Neutrophil (primary cell): ENCODE measurements around the gene FAF1.

Experiments used
- H3K27ac ChIP-seq: fragments of 200-600 bp; sonication (generic); 2 replicates; pipeline ENCODE4 v1.5.1; 2016; ENCODE audit warnings: mild to moderate bottlenecking, moderate library complexity
- H3K27me3 ChIP-seq: fragments of 200-600 bp; sonication (generic); 2 replicates; pipeline ENCODE4 v1.6.0; 2016; ENCODE audit warnings: mild to moderate bottlenecking
- H3K36me3 ChIP-seq: fragments of 200-600 bp; sonication (generic); 2 replicates; pipeline ENCODE4 v1.5.1; 2017
- H3K4me1 ChIP-seq, 2 experiments: fragments of 200-600 bp in 1 of 2; sonication (generic) in 1 of 2; 1 replicate in 1 of 2; 2 replicates in 1 of 2; pipeline versions ENCODE4 v1.5.1 to v1.6.1; 2013 to 2016; ENCODE audit warnings: low read depth in 1 of 2, low read length in 1 of 2, mild to moderate bottlenecking in 1 of 2, moderate library complexity in 1 of 2; ENCODE audit not compliant: control insufficient read depth in 1 of 2, insufficient read depth in 1 of 2
- H3K4me3 ChIP-seq, 2 experiments: fragments of 200-600 bp in 1 of 2; sonication (generic) in 1 of 2; 1 replicate in 1 of 2; 2 replicates in 1 of 2; pipeline ENCODE4 v1.5.1; 2013 to 2016; ENCODE audit warnings: low read depth in 1 of 2, low read length in 1 of 2, mild to moderate bottlenecking in 1 of 2, moderate library complexity in 1 of 2
- H3K9me3 ChIP-seq: fragments of 200-600 bp; sonication (generic); 2 replicates; pipeline ENCODE4 v1.5.1; 2016
- CTCF ChIP-seq: fragments of 200-600 bp; sonication (generic); IDR thresholded peaks from 2 replicates; pipeline ENCODE4 v1.5.1; 2016; ENCODE audit warnings: antibody characterized with exemption

FAF1 gene

GRCh38 chr1:50793521-50793920 is 166.5 kb downstream of the FAF1 start:
- Histone ChIP-seq H3K36me3 (no peaks in the 10 kb centered on the region), H3K4me1 (no peaks in the 10 kb centered on the region), H3K4me3 (no peak overlapping the region), H3K27ac (no peak overlapping the region), H3K27me3 (no peaks in the 10 kb centered on the region), H3K9me3 (no peaks in the 10 kb centered on the region)
- TF ChIP-seq CTCF = no peak

- H3K27me3 ChIP-seq = no peaks in the 10 kb centered on the region
- H3K4me3 ChIP-seq = no peak overlapping the region
- no peak overlapping the region for H3K27ac ChIP-seq
- no peaks in the 10 kb centered on the region for H3K4me1 ChIP-seq
- peaks cover 6% of the 10 kb centered on the region for H3K36me3 ChIP-seq
- no peak for TF ChIP-seq CTCF
- no peaks in the 10 kb centered on the region for H3K9me3 ChIP-seq
These were observed 172.8 kb downstream of the FAF1 start for GRCh38 chr1:50787266-50787665.

- TF ChIP-seq CTCF = no peak
- H3K27me3 ChIP-seq = no peaks in the 10 kb centered on the region
- H3K4me3 ChIP-seq = no peak overlapping the region
- H3K9me3 ChIP-seq = no peaks in the 10 kb centered on the region
- H3K27ac ChIP-seq = no peak overlapping the region
- H3K36me3 ChIP-seq = peaks cover 6% of the 10 kb centered on the region
- H3K4me1 ChIP-seq = no peaks in the 10 kb centered on the region
These were observed 176.8 kb downstream of the FAF1 start for GRCh38 chr1:50783286-50783685.

- no peak for TF ChIP-seq CTCF
- H3K27ac ChIP-seq = no peak overlapping the region
- no peaks in the 10 kb centered on the region for H3K9me3 ChIP-seq
- H3K36me3 ChIP-seq = no peaks in the 10 kb centered on the region
- H3K4me1 ChIP-seq = no peaks in the 10 kb centered on the region
- no peak overlapping the region for H3K4me3 ChIP-seq
- H3K27me3 ChIP-seq = no peaks in the 10 kb centered on the region
These were observed 179.3 kb downstream of the FAF1 start for GRCh38 chr1:50780797-50781196.

- TF ChIP-seq CTCF = no peak
These were observed 180.3 kb downstream of the FAF1 start for GRCh38 chr1:50779801-50780200.

GRCh38 chr1:50775740-50776139 is 184.3 kb downstream of the FAF1 start:
- TF ChIP-seq CTCF = no peak

More at GRCh38 chr1:50779801-50780200, 180.3 kb downstream of the FAF1 start:
- H3K27me3 ChIP-seq = no peaks in the 10 kb centered on the region
- H3K4me3 ChIP-seq = no peak overlapping the region
- no peaks in the 10 kb centered on the region for H3K9me3 ChIP-seq
- H3K36me3 ChIP-seq = no peaks in the 10 kb centered on the region
- H3K27ac ChIP-seq = no peak overlapping the region
- no peaks in the 10 kb centered on the region for H3K4me1 ChIP-seq

More at GRCh38 chr1:50775740-50776139, 184.3 kb downstream of the FAF1 start:
- Histone ChIP-seq H3K4me1 (no peaks in the 10 kb centered on the region), H3K4me3 (no peak overlapping the region), H3K27ac (no peak overlapping the region), H3K27me3 (no peaks in the 10 kb centered on the region), H3K9me3 (no peaks in the 10 kb centered on the region), H3K36me3 (no peaks in the 10 kb centered on the region)
